SU-DHL-6 (cell line): ENCODE results near the gene OSM.

ENCODE experiments used
- EZH2phosphoT487 ChIP-seq: fragments of 200-600 bp; sonication (generic), shearing (Covaris generic); conservative IDR thresholded peaks from 2 replicates; pipeline ENCODE4 v1.6.1; 2018; ENCODE audit warnings: mild to moderate bottlenecking, antibody characterized with exemption, low read length, moderate library complexity, mixed read lengths
- TF ChIP-seq, protein P1 (sequence below): fragments of 200-600 bp; sonication (generic); IDR thresholded peaks from one replicate; pipeline ENCODE4 v1.5.1; 2017; ENCODE audit warnings: antibody characterized with exemption, mild to moderate bottlenecking, low read length, moderate library complexity; ENCODE audit not compliant: insufficient read depth, poor library complexity, severe bottlenecking

- TF ChIP-seq, protein P1, sequence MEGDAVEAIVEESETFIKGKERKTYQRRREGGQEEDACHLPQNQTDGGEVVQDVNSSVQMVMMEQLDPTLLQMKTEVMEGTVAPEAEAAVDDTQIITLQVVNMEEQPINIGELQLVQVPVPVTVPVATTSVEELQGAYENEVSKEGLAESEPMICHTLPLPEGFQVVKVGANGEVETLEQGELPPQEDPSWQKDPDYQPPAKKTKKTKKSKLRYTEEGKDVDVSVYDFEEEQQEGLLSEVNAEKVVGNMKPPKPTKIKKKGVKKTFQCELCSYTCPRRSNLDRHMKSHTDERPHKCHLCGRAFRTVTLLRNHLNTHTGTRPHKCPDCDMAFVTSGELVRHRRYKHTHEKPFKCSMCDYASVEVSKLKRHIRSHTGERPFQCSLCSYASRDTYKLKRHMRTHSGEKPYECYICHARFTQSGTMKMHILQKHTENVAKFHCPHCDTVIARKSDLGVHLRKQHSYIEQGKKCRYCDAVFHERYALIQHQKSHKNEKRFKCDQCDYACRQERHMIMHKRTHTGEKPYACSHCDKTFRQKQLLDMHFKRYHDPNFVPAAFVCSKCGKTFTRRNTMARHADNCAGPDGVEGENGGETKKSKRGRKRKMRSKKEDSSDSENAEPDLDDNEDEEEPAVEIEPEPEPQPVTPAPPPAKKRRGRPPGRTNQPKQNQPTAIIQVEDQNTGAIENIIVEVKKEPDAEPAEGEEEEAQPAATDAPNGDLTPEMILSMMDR: no peak
- no peak for TF ChIP-seq EZH2phosphoT487
Observed at GRCh38 chr22:30310881-30311771, 44.5 kb upstream of the OSM start.
